HepG2 (cell line): ENCODE measurements around the gene DDX28. TPM values are rescaled to one million over a fixed set of nuclear protein-coding genes. Genes with fewer than 3 reads are reported as not detected.

Experiments
- ARID4A ChIP-seq: sonication (generic); formaldehyde crosslinking; IDR thresholded peaks from 2 replicates; pipeline ENCODE4 v1.5.0; 2020; ENCODE audit warnings: mild to moderate bottlenecking, missing genetic modification reagents, borderline replicate concordance
- FOXP4 ChIP-seq: sonication (generic); formaldehyde crosslinking; IDR thresholded peaks from 2 replicates; pipeline ENCODE4 v1.4.0; 2020; ENCODE audit warnings: missing genetic modification reagents
- GTF2F1 ChIP-seq: fragments of 150-350 bp; IDR thresholded peaks from 2 replicates; pipeline ENCODE4 v1.6.1; 2014; ENCODE audit warnings: low read length
- HMGXB3 ChIP-seq: sonication (generic); formaldehyde crosslinking; IDR thresholded peaks from 2 replicates; pipeline ENCODE4 v1.4.0; 2020; ENCODE audit warnings: missing genetic modification reagents, borderline replicate concordance
- KDM4B ChIP-seq: sonication (generic); formaldehyde crosslinking; IDR thresholded peaks from 2 replicates; pipeline ENCODE4 v1.4.0; 2020; ENCODE audit warnings: missing genetic modification reagents
- MED8 ChIP-seq: sonication (generic); formaldehyde crosslinking; IDR thresholded peaks from 2 replicates; pipeline ENCODE4 v1.8.1; 2023; ENCODE audit warnings: mild to moderate bottlenecking, missing genetic modification reagents; ENCODE audit not compliant: insufficient replicate concordance
- NFE2L1 ChIP-seq: sonication (generic); formaldehyde crosslinking; IDR thresholded peaks from 2 replicates; pipeline ENCODE4 v1.4.0; 2020; ENCODE audit warnings: missing genetic modification reagents, mild to moderate bottlenecking, borderline replicate concordance
- ONECUT2 ChIP-seq: sonication (generic); formaldehyde crosslinking; IDR thresholded peaks from 2 replicates; pipeline ENCODE4 v1.4.0; 2020; ENCODE audit warnings: missing genetic modification reagents
- PTBP1 ChIP-seq: fragments of 200-400 bp; formaldehyde crosslinking; IDR thresholded peaks from 2 replicates; pipeline ENCODE4 v1.6.1; 2018; ENCODE audit warnings: low read length, low read depth; ENCODE audit not compliant: poor library complexity, severe bottlenecking
- TRIM24 ChIP-seq: sonication (generic); formaldehyde crosslinking; IDR thresholded peaks from 2 replicates; pipeline ENCODE4 v1.8.0; 2022; ENCODE audit warnings: mild to moderate bottlenecking, missing genetic modification reagents
- ZBTB2 ChIP-seq: sonication (generic); formaldehyde crosslinking; IDR thresholded peaks from 2 replicates; pipeline ENCODE4 v1.8.0; 2022; ENCODE audit warnings: low read depth, missing genetic modification reagents
- ZNF232 ChIP-seq: sonication (generic); formaldehyde crosslinking; IDR thresholded peaks from 2 replicates; pipeline ENCODE4 v1.4.0; 2020; ENCODE audit warnings: missing genetic modification reagents, borderline replicate concordance
- ZNF546 ChIP-seq: sonication (generic); formaldehyde crosslinking; conservative IDR thresholded peaks from 2 replicates; pipeline ENCODE4 v1.8.1; 2023; ENCODE audit warnings: mild to moderate bottlenecking, missing genetic modification reagents
- ZNF879 ChIP-seq: sonication (generic); formaldehyde crosslinking; IDR thresholded peaks from 2 replicates; pipeline ENCODE4 v1.8.1; 2023; ENCODE audit warnings: missing genetic modification reagents
- polyA plus RNA-seq, 8 experiments: library from polyadenylated mRNA; depleted of rRNA in 3 of 8; stranded (reverse) in 7 of 8; unstranded in 1 of 8; fragments of >200 nt; fragmentation: Illumina TruSeq in 4 of 8; extraction: Trizol in 4 of 8; gene quantifications; 2 replicates each; pipeline versions ENCODE4 v1.2.1 to v1.2.3, GENCODE V29; 2011 to 2016; ENCODE audit warnings: low read depth in 4 of 8, missing spikeins in 1 of 8, mixed read lengths in 1 of 8; ENCODE audit not compliant: insufficient read depth in 1 of 8
- total RNA-seq, 5 experiments: library from RNA; depleted of rRNA; stranded (reverse); fragments of >200 nt; fragmentation: Illumina TruSeq; extraction: Trizol; gene quantifications; 2 replicates each; pipeline ENCODE4 v1.2.3, GENCODE V29; 2016; ENCODE audit warnings: low read depth in 1 of 5

Gene DDX28
- total and polyA plus RNA-seq, 2 of the 13 experiments (the other 11 are each of a cell fraction or from before 2014, with no cell fraction given): 14.1 to 16.4 TPM

- peak; percentile 93 for TF ChIP-seq HMGXB3 (CRISPR knock-in tag)
- TF ChIP-seq TRIM24 (CRISPR knock-in tag): no peak
- TF ChIP-seq ZBTB2: peak; percentile 59
- TF ChIP-seq ZNF232 (CRISPR knock-in tag): peak; percentile 80; the same call in 1 of the 2 replicates
- peak; percentile 52 for TF ChIP-seq ONECUT2
- TF ChIP-seq FOXP4 (CRISPR knock-in tag): peak; percentile 76
- TF ChIP-seq MED8: no peak
- TF ChIP-seq KDM4B (CRISPR knock-in tag): peak; percentile 93; the same call in 1 of the 2 replicates
- TF ChIP-seq GTF2F1: no peak
- TF ChIP-seq NFE2L1 (CRISPR knock-in tag): no peak
- TF ChIP-seq ZNF879 (CRISPR knock-in tag): no peak
- peak; percentile 100 for TF ChIP-seq ARID4A (CRISPR knock-in tag)
- TF ChIP-seq ZNF546: peak; percentile 94
- TF ChIP-seq PTBP1: no peak
Measured at GRCh38 chr16:68022728-68023537, at the start of gene DDX28, which contains the start of gene DUS2 (continued).
